ENCODE results near the gene PIGS.

The PIGS gene

GRCh38 chr17:28537219-28537610 is 34.1 kb downstream of the PIGS start:
- no peak overlapping the region for H3K4me3 ChIP-seq (ENCODE audit: low read depth, low read length)
- no peak for DNase-seq (ENCODE audit: low read depth)
- no peak for TF ChIP-seq CTCF (IDR thresholded peaks at IDR 0.05; ENCODE audit: low read depth, low read length, missing control alignments)

- TF ChIP-seq CTCF (IDR thresholded peaks at IDR 0.05; ENCODE audit: low read depth, low read length, missing control alignments) = no peak
- DNase-seq (ENCODE audit: low read depth) = no peak
- H3K4me3 ChIP-seq (ENCODE audit: low read depth, low read length) = no peak overlapping the region
Measured at GRCh38 chr17:28536532-28537218, 34.6 kb downstream of the PIGS start.

- no peak for TF ChIP-seq CTCF (IDR thresholded peaks at IDR 0.05; ENCODE audit: low read depth, low read length, missing control alignments)
- H3K4me3 ChIP-seq (ENCODE audit: low read depth, low read length) = no peak overlapping the region
- DNase-seq (ENCODE audit: low read depth) = no peak
Measured at GRCh38 chr17:28534740-28535375, 36.5 kb downstream of the PIGS start.

GRCh38 chr17:28533091-28533807 is 38.1 kb downstream of the PIGS start:
- H3K4me3 ChIP-seq (ENCODE audit: low read depth, low read length) = no peak overlapping the region
- no peak for DNase-seq (ENCODE audit: low read depth)
- no peak for TF ChIP-seq CTCF (IDR thresholded peaks at IDR 0.05; ENCODE audit: low read depth, low read length, missing control alignments)

- TF ChIP-seq CTCF (IDR thresholded peaks at IDR 0.05; ENCODE audit: low read depth, low read length, missing control alignments) = no peak
- no peak for DNase-seq (ENCODE audit: low read depth)
- H3K4me3 ChIP-seq (ENCODE audit: low read depth, low read length) = no peak overlapping the region
Measured at GRCh38 chr17:28532050-28532960, 39.0 kb downstream of the PIGS start.

- H3K4me3 ChIP-seq (ENCODE audit: low read depth, low read length) = no peak overlapping the region
- DNase-seq (ENCODE audit: low read depth) = no peak
- no peak for TF ChIP-seq CTCF (IDR thresholded peaks at IDR 0.05; ENCODE audit: low read depth, low read length, missing control alignments)
Measured at GRCh38 chr17:28530926-28531325, 40.4 kb downstream of the PIGS start.
